Effector memory CD8-positive, alpha-beta T cell (primary cell): Measurements from ENCODE around the gene KLK12.

ENCODE experiments used
- ATAC-seq: fragments of 150-1000 bp; cut with Tn5 transposase; replicated peaks from 2 replicates; pipeline ENCODE4 v1.10.0; 2021; ENCODE audit warnings: mild to moderate bottlenecking, moderate library complexity
- DNase-seq, 3 experiments: peaks; one replicate each; pipeline ENCODE4 v3.0.0; 2021
- H3K27ac Mint-ChIP-seq, 2 donors: one replicate each; pipeline ENCODE4 v1.8.0; 2022; ENCODE audit warnings: mild to moderate bottlenecking in 2 of 2, mixed read lengths in 2 of 2, moderate library complexity in 2 of 2
- H3K27me3 Mint-ChIP-seq, 2 donors: one replicate each; pipeline ENCODE4 v1.8.0; 2022; ENCODE audit warnings: mixed read lengths in 2 of 2
- H3K36me3 Mint-ChIP-seq: one replicate; pipeline ENCODE4 v1.8.0; 2022; ENCODE audit warnings: mild to moderate bottlenecking, moderate library complexity, mixed read lengths; ENCODE audit not compliant: insufficient read depth
- H3K4me1 Mint-ChIP-seq, 2 donors: one replicate each; pipeline ENCODE4 v1.8.0; 2022; ENCODE audit warnings: low read depth in 2 of 2, mixed read lengths in 2 of 2
- H3K4me3 Mint-ChIP-seq, 2 donors: one replicate each; pipeline ENCODE4 v1.8.0; 2022; ENCODE audit warnings: mild to moderate bottlenecking in 2 of 2, mixed read lengths in 2 of 2, moderate library complexity in 2 of 2
- H3K9me3 Mint-ChIP-seq, 2 donors: one replicate each; pipeline ENCODE4 v1.8.0; 2022; ENCODE audit warnings: mixed read lengths in 2 of 2

The KLK12 gene

DNA sequence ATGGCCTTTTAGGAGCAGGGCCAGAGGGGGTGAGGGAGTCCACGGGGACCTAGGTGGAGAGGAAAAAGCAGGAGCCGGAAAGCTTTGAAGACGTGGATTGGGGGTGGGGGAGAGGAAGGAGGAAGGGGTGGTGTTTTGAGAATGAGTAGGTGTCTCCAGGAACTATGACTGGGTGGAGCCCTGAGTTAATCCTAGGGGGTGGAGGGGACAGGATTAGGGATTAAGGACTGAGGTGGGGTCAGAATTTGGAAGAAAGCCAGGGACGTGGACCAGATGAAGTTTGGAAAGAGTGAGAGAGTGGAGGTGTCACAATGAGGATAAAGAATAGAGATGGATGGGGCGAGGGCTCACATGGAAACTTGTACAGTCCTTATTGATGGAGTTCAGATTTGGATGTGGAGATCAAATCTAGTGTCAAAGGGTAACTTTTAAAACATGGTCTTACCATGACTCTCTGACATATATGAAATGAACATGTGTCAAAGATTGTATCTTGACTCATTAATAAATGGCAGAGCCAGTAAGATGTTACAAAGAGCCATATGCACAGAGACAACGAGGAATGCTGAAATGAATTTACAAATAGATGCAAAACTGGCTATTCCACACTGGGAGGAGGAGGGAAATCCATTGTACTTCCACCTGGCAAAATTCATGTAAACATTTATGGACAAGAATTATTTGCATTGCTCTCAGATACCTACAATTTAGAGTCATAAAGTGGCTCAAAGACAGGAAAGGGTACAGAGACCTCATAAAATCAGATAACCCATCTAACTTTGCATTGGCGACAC lies 31.8 kb upstream of the KLK12 start:
- Mint-ChIP-seq H3K27me3 (peaks cover 15 to 38% of the 10 kb centered on the region in 2 donors), H3K36me3 (no peaks in the 10 kb centered on the region), H3K9me3 (no peaks in the 10 kb centered on the region), H3K4me3 (peak overlapping the region in 1 of 2 donors; percentile 38), H3K27ac (no peak overlapping the region), H3K4me1 (peaks cover 0 to 2% of the 10 kb centered on the region in 2 donors)
- DNase-seq = no peak
- ATAC-seq = no peak

DNA sequence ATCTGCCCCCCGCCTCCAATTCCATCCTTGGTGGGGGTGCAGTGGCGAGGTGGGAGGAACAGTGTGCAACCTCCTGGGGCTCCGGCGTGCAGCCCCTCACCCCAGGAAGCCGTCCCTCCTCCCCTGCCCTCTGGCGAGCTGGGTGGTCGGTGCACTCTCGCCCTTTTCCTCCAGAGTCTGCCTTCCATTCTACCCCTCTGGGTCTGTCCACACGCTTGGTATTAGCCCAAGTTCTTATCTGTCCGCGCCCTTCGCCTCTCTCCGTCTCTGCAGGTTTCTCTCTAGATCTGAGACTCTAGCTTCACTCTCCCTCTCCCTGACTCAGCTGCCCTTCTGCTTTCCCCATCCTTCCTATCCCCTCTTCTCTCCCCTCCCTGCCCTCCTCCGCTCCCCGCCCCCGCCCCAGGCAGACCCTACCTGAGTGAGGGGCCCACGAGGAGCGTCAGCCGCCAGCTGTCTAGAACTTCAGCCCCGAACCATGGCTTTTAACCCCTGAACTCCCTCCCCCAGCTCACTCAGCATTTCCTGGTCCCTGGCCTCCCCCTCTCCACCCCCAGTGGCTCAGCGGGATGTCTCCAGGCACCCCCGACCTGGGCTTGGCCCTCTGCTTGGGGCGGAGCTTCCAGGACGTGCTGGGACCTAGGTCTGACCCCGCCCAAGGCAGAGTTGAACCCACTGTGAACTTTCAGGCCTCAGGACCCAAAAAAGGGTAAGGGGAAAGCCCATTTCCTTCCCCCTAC lies 30.6 kb upstream of the KLK12 start:
- Mint-ChIP-seq H3K36me3 (no peaks in the 10 kb centered on the region), H3K27me3 (peaks cover 27 to 50% of the 10 kb centered on the region in 2 donors), H3K9me3 (no peaks in the 10 kb centered on the region), H3K4me1 (peaks cover 0 to 2% of the 10 kb centered on the region in 2 donors), H3K27ac (no peak overlapping the region), H3K4me3 (peak overlapping the region; percentile 42 to 57)
- DNase-seq (no peak), ATAC-seq (no peak)

DNA sequence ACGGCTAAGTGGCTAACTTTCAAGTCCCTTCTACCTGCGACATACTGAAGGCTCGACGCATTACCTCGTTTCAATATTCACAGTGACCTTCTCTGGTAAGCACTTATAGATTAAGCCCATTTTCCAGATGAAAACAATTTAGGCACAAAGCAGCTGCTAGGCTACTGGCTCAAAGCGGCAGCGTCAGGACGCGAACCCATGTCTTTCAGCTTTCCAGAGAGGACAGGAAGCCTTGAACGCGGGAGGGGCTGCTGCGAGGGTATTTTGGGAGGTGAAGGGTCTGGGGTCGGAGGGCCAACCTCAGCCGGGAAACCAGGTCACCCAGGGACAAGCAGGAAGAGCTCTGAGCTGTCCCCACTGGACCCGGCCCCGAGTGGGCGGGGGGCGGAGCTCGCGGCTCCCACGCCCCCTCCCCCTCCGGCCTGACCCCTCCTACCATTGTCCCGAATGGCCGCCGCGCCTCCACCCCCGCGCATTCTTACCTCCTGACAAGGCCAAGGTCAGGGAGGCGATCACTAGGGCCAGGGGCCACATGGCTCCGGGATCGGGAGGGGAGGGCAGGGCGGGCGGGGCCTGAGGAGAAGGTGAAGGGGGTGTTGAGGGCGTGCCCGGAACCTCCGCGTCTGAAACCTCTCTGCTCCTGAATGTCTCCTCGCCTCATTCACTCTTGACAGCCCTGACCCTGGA lies 29.9 kb upstream of the KLK12 start, which contains the start of gene KLK13:
TSS of gene KLK13 (minus strand) at position 559 of the 687 bp plus-strand sequence. CDS start at position 534, 25 bp downstream.
- H3K4me3 Mint-ChIP-seq = peak within 1 kb of the TSS; percentile 42 to 57
- H3K27ac Mint-ChIP-seq = no peak within 1 kb of the TSS
- DNase-seq (no peak), ATAC-seq (no peak)
- peaks cover 0 to 2% of the 10 kb centered on the region in 2 donors for H3K4me1 Mint-ChIP-seq
- H3K9me3 Mint-ChIP-seq = no peaks in the 10 kb centered on the region
- no peaks in the 10 kb centered on the region for H3K36me3 Mint-ChIP-seq
- peaks cover 32 to 55% of the 10 kb centered on the region in 2 donors for H3K27me3 Mint-ChIP-seq

DNA sequence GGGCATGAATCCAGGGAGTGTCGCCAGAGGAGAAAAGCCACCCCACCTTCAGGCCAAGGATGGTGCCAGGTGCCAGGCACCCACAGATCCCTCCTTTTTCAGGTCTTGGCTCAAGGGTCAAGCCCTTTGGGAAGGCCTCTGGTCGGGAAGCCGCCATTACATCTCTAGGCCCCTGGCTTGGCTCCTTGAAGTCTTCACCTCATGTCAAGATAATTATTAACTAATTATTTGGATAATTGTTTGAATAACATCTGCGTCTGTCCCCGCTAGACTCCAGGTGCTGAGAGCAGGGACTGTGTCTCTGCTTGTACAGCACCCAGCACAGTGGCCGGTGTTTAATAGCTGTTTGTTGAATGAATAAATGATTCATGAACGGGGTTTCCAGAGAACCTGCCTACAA lies 28.9 kb upstream of the KLK12 start:
- no peaks in the 10 kb centered on the region for H3K36me3 Mint-ChIP-seq
- peaks cover 32 to 59% of the 10 kb centered on the region in 2 donors for H3K27me3 Mint-ChIP-seq
- H3K9me3 Mint-ChIP-seq = no peaks in the 10 kb centered on the region
- ATAC-seq = no peak
- no peak overlapping the region for H3K27ac Mint-ChIP-seq
- peaks cover 0 to 2% of the 10 kb centered on the region in 2 donors for H3K4me1 Mint-ChIP-seq
- H3K4me3 Mint-ChIP-seq = no peak overlapping the region
- DNase-seq = no peak

DNA sequence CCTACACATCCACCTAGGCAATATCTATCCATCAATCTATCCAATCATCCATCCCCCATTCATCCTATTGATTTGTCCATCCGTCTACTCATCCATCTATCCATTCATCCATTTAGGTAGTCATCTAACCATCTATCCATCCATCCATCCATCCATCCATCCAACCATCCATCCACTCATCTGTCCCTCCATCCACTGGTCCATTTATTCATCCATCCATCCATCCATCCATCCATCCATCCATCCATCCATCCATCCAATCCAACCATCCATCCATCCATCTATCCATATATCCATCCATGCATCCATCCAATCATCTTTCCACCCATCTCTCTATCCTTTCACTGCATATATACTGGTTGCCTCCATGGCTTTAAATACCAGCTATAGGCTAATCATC lies 26.2 kb upstream of the KLK12 start:
- no peak for ATAC-seq
- H3K9me3 Mint-ChIP-seq = no peaks in the 10 kb centered on the region
- no peak for DNase-seq
- no peaks in the 10 kb centered on the region for H3K36me3 Mint-ChIP-seq
- no peak overlapping the region for H3K4me3 Mint-ChIP-seq
- peaks cover 0 to 2% of the 10 kb centered on the region in 2 donors for H3K4me1 Mint-ChIP-seq
- peaks cover 40 to 57% of the 10 kb centered on the region in 2 donors for H3K27me3 Mint-ChIP-seq
- H3K27ac Mint-ChIP-seq = no peak overlapping the region

DNA sequence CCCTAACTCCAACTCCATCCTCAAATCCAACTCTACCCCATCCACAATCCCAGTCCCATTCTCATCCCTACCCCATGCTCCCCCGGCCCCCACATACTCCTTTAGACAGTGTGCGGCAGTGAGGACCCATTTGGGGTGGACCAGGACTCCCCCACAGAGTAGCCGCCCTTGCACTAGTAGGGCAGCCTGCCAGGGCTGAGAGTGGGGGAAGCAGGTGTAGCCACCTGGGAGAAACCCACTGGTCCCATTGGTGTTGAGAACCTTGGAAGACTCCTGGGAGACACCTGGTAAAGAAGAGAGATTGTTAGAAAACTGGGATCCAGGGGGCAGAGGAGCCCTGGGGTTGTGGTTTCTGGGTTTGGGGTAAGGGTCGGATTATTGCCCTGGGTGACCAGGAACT lies 25.5 kb upstream of the KLK12 start:
- Mint-ChIP-seq H3K27me3 (peaks cover 47 to 58% of the 10 kb centered on the region in 2 donors), H3K9me3 (no peaks in the 10 kb centered on the region), H3K36me3 (no peaks in the 10 kb centered on the region), H3K4me1 (peaks cover 0 to 1% of the 10 kb centered on the region in 2 donors), H3K4me3 (no peak overlapping the region), H3K27ac (no peak overlapping the region)
- DNase-seq (no peak), ATAC-seq (no peak)

DNA sequence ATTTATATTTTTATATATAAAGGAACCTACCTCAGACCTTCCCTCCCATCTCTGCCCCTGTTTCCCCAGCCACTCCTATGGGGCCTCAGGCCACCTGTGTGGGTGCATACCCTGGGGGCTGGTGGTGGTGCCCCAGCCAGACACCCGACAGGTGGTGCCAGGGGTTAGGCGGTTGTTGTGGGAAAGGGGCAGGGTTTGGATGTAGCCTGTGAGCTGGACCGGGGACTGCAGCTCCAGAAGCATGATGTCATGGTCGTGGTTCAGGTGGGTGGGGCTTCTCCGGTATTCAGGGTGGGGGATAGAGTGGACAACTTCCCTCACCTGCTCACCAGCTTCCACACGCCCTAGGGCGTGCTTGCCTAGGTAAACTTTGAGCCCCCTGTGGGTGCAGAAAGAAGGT lies 24.9 kb upstream of the KLK12 start:
- no peak for DNase-seq
- H3K4me1 Mint-ChIP-seq = no peaks in the 10 kb centered on the region
- H3K9me3 Mint-ChIP-seq = no peaks in the 10 kb centered on the region
- H3K27me3 Mint-ChIP-seq = peaks cover 51 to 61% of the 10 kb centered on the region in 2 donors
- no peak overlapping the region for H3K4me3 Mint-ChIP-seq
- H3K27ac Mint-ChIP-seq = no peak overlapping the region
- no peak for ATAC-seq
- no peaks in the 10 kb centered on the region for H3K36me3 Mint-ChIP-seq

DNA sequence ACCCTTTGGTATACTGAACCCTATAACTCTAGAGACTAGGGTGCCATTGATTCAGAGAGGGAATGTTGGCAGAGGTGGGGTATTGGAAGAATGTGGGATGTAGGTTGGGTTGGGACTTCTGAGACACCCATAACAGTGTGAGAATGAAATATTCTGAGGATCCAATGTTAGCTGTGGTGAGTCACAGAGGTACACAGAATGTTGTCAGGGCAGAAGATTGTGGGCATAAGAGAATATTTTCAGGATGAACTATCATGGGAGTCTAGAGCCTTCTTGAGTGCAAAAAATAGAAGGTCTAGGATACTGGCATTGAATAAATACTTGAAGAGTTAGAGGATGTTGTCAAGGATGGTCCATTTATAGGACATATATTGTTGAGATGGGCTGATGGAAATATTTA lies 21.1 kb upstream of the KLK12 start:
- H3K36me3 Mint-ChIP-seq = peaks cover 5% of the 10 kb centered on the region
- H3K4me3 Mint-ChIP-seq = no peak overlapping the region
- ATAC-seq (no peak), DNase-seq (no peak)
- no peak overlapping the region for H3K27ac Mint-ChIP-seq
- H3K27me3 Mint-ChIP-seq = peaks cover 50 to 55% of the 10 kb centered on the region in 2 donors
- no peaks in the 10 kb centered on the region for H3K4me1 Mint-ChIP-seq
- H3K9me3 Mint-ChIP-seq = no peaks in the 10 kb centered on the region

DNA sequence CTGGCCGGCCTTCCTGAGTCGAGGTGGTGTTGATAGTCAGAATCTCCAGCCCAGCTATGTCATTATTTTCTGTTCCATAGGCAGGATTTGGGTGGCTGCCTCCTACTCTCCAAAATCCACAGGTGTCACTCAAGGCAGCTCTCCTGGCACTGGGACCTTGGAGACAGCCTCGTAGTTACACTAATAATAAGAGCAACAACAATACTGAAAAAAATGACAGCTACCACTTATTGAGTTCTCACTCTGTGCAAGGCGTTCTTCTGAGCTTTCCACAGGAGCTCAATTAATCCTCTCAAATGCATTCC lies 12.2 kb upstream of the KLK12 start:
- Mint-ChIP-seq H3K9me3 (no peaks in the 10 kb centered on the region), H3K27me3 (peaks cover 20 to 26% of the 10 kb centered on the region in 2 donors), H3K4me3 (no peak overlapping the region), H3K27ac (no peak overlapping the region), H3K4me1 (no peaks in the 10 kb centered on the region), H3K36me3 (no peaks in the 10 kb centered on the region)
- no peak for ATAC-seq
- no peak for DNase-seq

DNA sequence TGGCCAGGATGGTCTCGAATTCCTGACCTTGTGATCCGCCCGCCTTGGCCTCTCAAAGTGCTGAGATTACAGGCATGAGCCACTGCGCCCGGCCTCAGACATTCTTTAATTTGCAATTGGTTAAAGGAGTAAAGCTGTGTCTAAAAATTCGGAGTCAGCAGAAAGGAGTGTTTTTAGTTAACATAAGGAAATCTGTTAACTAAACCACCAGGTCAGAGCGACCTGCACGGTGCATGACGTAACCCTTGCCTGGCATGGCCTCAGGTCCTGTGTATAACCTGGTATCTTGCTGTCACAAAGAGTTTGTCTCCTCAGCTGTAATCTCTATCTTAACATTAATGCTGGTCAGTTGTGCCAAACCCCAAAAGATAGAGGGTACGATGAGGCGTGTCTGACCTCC lies 9.5 kb upstream of the KLK12 start:
- Mint-ChIP-seq H3K4me3 (no peak overlapping the region), H3K36me3 (no peaks in the 10 kb centered on the region), H3K9me3 (no peaks in the 10 kb centered on the region), H3K4me1 (no peaks in the 10 kb centered on the region), H3K27ac (no peak overlapping the region), H3K27me3 (peaks cover 18 to 24% of the 10 kb centered on the region in 2 donors)
- no peak for ATAC-seq
- DNase-seq = no peak

DNA sequence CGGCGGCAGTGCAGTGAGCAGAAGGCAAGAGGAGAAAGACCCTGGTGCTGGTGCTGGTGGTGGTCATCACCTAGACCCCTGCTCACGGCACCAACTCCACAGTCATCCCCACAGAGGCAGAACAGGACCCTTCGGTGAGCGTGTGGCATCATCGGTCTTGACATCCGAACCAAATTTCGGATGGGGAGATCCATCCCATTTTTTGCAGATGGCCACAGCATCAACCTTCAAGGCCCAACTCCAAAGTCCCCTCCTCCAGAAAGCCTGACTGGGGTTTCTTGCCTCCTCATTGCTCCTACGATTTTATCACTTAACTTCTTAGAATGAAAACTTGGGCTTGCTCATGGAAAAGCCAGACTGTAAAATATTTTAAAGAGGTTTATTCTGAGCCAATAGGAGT lies 8.7 kb upstream of the KLK12 start:
- peaks cover 11 to 16% of the 10 kb centered on the region in 2 donors for H3K27me3 Mint-ChIP-seq

DNA sequence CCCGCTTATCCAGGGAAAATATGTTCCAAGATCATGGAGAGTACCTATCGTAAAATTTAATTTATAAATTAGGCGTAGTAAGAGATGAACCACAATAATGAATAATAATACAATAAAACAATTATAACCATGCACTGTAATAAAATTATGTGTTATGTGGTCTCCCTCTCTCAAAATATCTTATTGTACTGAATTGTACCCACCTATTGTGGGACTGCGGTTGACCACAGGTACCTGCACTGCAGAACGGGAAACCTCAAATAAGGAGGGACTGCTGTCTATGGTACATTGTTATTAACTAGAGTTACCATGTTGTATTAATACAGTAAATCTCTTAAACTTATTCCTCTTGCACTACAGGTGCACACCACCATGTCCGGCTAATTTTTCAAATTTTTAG lies 5.3 kb upstream of the KLK12 start:
- no peaks in the 10 kb centered on the region for H3K36me3 Mint-ChIP-seq
- H3K4me1 Mint-ChIP-seq = no peaks in the 10 kb centered on the region
- no peak overlapping the region for H3K4me3 Mint-ChIP-seq
- no peaks in the 10 kb centered on the region for H3K9me3 Mint-ChIP-seq
- DNase-seq = no peak
- ATAC-seq = no peak
- peaks cover 7 to 10% of the 10 kb centered on the region in 2 donors for H3K27me3 Mint-ChIP-seq
- no peak overlapping the region for H3K27ac Mint-ChIP-seq

More for the DNA sequence above, 8.7 kb upstream of the KLK12 start:
- Mint-ChIP-seq H3K4me3 (no peak overlapping the region), H3K27ac (no peak overlapping the region), H3K4me1 (no peaks in the 10 kb centered on the region), H3K9me3 (no peaks in the 10 kb centered on the region), H3K36me3 (no peaks in the 10 kb centered on the region)
- no peak for ATAC-seq
- DNase-seq = no peak

DNA sequence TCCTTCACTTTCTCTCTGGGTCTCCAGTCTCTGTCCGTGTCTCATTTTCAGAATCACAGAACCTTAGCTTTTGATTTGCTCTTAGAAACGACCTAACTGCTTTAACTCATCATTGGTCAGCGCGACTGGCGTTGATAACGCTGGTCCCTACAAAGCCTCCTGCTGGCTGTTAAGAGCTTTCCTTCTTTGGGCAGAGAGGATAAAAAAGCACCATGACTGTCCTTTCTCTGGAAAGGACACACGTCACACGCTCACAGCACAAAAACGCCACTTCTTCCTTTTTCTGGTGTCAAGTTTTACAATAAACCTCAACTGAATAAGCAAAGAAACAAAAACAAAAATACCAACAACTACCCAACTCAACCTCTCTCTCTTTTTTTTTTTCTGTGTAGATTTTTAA lies 1.7 kb upstream of the KLK12 start:
- no peaks in the 10 kb centered on the region for H3K9me3 Mint-ChIP-seq
- ATAC-seq (no peak), DNase-seq (no peak)
- H3K27ac Mint-ChIP-seq = no peak overlapping the region
- peaks cover 36 to 38% of the 10 kb centered on the region in 2 donors for H3K27me3 Mint-ChIP-seq
- H3K4me1 Mint-ChIP-seq = no peaks in the 10 kb centered on the region
- H3K4me3 Mint-ChIP-seq = no peak overlapping the region
- H3K36me3 Mint-ChIP-seq = no peaks in the 10 kb centered on the region
